C1 segment of cervical spinal cord (tissue), 14 donors: ENCODE data around the gene AGFG2.
A peak's percentile ranks its signal among the peaks of the same experiment; 100 is the strongest.
"Not testable (repeated sequence)": the region's sequence is repeated elsewhere in the genome, so short reads cannot be mapped to it uniquely, and the experiment has no call there.

Experiments
- DNase-seq, 14 donors: peaks; one replicate each; lab custom pipeline; 2025; lab: John Stamatoyannopoulos, UW

AGFG2 gene

DNA sequence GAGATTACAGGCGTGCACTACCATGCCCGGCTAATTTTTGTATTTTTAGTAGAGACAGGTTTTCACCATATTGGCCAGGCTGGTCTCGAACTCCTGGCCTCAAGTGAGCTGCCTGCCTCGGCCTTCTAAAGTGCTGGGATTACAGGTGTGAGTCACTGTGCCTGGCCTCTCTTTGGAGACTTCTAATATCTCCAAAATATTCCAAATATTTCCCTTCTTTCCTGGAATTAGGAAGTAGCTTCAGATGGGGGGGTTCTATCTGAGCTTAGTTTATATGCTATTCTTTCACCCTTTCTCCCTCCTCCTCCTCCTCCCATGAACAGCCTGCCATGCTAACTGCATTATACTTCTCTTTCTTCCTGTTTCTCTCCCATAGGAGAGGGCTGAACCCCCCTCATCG, 9.4 kb downstream of the AGFG2 start:
- not testable (repeated sequence) for DNase-seq

DNA sequence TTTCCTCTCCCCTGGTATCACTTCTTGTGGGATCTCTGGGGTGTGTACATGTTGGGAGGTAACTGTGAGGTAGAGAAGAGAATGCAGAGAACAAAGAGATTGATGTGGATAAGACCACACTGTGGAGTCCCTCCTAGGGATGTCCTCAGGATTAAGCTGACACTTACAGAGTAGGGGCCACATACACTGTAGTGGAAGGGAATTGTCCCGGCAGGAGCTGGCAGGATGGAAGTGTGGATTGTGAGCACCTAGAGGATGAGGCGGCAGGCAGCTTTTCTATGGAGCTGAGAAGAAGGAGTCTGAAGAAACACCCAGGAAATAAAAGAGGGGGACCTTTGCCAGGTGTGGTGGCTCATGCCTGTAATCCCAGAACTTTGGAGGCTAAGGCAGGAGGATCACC, 13.5 kb downstream of the AGFG2 start:
- DNase-seq, result no peak

DNA sequence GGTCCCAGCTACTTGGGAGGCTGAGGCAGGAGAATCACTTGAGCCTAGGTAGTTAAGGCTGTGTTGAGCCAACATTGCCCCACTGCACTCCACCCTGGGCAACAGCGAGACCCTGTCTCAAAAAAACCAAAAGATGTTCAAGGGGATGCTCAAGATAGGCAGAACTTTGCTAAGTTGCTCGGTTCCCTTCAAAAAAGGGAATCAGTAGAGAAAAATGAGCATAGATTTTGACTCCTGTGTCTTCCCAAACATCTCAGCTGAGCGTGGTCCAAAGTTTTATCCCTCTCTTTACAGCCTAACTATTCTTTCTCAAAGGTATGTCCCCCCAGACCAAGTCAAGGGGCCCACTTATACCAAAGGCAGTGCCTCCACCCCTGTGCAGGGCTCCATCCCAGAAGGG, 14.0 kb downstream of the AGFG2 start:
- DNase-seq, result no peak

DNA sequence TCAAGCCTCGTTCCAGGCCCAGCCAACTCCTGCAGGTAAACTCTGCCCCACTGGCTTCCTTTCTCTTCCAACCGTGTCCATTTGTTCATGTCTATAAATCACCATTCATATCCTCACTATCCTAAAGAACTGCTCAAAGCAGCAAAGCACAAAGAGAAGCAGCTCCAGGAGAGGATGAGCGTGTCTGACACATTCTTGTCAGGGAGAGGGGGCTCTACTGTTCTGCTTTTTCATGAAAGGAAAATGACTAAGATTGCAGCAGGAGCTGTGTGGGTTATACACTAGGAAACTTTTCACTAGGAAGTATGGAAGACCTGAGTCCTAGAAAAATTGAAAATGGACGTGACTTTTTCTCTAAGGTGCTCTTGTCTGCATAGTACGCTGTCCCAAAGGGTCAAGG, 16.7 kb downstream of the AGFG2 start:
- no peak for DNase-seq

DNA sequence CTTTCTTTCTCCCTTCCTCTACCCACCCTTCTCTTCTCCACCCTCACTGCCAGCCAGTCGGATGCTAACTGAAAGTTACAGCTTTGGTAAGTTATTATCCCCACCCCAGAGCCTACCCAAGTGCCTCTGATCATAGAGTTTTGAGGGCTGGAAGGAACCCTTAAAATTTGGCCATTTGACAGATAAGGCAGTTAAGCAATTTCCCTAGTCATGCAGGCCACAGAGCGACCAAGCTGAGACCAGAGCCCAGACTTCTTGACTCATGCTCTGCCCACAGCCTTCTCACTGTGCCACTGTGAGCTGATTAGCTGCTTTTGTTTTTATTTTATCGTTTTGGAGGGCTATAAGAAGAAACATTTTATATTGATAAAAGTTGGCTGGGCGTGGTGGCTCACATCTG, 17.5 kb downstream of the AGFG2 start:
- no peak for DNase-seq

DNA sequence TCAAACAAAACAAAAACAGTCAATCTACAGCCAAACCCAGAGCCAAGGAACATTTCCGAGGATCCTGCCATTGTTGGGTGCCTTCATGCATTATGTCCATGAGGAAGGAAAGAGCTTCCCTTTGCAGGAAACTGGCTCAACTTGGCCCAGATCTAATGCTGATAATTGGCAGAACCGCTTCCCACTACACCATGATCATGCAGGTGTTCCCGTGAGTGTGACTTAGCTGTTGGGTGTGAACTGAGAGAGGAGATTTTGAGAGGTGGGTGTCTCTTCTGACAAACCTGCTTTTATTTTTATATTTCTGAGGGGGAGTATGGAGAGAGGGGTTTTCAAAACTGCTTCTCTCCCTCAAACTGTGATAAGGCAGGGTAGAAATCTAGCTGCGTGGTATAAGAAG, 20.1 kb downstream of the AGFG2 start:
- no peak for DNase-seq

DNA sequence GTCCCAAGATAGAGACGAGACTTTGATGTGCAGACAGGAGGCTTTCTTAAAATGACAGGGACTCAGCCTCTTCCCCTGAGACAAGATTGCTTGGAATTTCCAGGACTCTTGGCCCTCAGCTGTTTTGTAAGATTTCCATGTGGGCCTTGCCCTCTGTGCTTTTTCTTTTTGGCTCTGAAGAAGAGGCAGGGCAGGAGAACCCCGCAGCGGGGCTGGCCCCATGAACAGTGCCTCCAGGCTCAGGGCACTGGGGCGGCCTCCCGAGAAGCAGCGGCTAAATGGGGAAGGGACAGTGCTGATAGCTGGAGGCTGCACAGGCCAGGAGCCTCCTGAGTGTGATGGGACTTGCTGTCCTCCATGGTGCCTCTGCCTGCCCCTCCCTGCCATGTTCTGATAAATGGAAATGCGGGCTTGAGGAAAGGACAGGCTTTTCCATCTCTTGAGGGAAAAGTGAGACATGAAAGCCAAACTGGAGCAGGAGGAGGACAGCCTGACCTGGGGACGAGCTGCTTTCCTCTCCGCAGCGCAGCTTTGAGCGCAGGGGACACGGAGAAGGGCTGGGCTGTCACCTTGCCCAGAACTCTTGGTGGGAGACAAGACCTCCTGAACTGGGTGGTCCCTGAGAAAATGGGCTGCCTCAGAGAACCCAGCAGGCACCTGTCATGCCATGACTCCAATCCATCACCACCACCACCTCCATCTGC, 22.6 kb downstream of the AGFG2 start:
- DNase-seq, result no peak

DNA sequence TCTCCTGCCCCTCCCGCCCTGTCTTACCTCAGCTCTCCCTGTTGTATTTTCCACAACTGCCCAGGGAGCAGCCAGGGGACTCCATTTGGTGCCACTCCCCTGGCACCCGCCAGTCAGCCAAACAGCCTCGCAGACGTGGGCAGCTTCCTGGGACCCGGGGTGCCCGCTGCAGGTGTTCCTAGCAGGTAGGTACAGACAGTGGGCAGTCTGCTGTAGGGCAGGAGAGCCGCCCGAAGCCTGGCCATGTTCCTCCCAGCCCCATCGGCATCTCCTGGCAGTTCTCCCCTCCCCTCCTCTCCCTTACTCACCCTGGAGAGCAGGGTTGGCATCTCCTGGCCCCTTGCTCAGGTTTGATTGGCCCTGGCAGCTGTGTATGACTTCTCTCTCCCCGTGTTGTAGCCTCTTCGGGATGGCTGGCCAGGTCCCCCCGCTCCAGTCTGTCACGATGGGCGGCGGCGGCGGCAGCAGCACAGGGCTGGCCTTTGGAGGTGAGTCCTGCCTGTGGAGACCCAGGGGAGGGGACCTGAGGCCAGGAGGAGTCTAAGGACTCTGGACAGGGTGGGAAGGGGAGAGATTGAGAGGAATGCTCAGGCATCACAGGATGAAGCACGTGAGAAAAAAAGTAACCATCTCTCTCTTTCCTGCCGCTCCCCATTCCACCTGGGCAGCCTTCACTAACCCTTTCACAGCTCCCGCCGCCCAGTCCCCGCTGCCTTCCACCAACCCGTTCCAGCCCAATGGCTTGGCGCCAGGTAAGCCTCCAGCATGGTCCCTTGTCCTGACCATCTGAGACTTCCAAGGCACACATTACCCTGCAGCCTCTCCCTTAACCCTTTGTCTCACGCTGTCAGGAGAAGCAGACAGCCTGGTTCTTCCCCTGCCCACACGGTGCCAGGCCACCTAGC, 23.4 kb downstream of the AGFG2 start:
- DNase-seq, result peak in 1 of 14 donors; percentile 21

DNA sequence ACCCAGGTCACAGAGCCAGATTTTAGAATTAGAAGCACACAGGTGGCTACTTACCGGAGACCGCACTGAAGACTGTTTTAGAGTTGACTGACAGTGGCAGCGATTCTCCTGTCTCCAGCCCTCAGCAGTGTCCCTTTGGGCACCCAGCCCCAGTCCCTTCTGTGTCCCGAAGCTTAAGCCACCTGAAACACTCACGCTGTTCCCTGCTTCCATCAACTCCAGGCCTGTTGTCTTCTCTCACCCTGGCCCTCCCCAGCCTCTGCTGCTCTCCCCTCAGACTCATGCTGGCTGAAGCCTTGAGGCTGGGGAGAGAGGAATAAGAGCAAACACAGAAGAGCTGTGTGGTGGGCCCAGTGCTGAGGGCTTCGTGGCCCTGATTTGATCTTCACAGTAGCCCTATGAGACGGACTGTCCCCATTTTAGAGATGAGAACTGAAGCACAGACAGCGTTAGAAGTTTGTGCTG, 24.1 kb downstream of the AGFG2 start:
- no peak for DNase-seq

DNA sequence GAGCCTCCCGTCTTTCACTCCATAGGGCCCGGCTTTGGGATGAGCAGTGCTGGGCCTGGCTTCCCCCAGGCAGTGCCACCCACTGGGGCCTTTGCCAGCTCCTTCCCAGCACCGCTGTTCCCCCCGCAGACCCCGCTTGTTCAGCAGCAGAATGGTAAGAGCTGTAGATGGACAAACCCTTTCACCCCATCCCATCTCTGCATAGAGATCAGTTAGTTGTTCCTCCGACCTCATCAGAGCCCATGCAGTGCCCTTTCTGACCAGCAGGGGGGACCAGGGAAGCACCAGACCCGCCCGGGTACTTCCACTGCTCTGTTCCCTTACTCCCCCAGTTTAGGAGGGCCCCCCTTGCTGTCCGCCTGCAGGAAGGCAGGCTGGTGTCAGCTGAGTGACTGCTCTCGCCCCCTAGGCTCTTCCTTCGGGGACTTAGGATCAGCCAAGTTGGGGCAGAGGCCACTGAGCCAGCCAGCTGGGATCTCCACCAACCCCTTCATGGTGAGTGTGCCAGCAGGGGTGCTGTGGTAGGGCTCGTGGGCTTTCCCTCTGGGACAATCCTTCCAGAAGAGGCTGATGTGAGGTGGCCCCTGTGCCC, 24.9 kb downstream of the AGFG2 start:
- DNase-seq, result peak in 11 of 14 donors; percentile 20 to 74 (median 40)

DNA sequence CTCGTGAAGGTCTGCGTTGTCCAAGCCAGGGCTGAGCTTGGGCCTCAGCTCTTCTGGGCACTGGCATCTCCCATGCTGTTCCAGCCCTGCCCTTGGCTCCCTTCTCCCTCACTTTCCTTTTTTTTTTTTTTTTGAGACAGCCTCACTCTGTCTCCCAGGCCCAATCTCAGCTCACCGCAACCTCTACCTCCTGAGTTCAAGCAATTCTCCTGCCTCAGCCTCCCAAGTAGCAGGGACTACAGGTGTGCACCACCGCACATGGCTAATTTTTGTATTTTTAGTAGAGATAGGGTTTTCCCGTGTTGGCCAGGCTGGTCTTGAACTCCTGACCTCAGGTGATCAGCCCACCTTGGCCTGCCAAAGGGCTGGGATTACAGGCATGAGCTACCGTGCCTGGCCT, 25.4 kb downstream of the AGFG2 start:
- not testable (repeated sequence) for DNase-seq

DNA sequence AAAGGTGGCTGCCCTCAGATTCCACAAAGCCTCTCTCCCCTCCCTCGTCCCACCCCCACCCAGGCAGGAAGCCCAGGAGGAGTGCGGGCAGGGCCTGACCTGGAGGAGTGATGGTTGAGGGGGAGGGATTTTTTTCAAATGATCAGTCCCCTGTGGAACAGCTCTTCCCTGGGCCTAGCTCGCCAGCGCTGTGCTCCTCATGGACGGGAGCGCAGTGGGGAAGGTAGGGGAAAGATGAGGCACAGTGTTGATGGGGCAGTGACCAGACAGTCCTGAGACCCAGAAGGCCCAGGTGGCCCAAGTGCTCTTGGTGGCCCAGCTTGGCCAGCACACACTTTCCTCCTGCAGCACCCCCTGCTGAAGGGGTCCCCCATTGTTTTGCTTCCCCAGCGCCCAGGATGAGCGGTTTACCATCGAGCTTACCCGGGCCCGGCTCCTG, 26.1 kb downstream of the AGFG2 start:
- no peak for DNase-seq

DNA sequence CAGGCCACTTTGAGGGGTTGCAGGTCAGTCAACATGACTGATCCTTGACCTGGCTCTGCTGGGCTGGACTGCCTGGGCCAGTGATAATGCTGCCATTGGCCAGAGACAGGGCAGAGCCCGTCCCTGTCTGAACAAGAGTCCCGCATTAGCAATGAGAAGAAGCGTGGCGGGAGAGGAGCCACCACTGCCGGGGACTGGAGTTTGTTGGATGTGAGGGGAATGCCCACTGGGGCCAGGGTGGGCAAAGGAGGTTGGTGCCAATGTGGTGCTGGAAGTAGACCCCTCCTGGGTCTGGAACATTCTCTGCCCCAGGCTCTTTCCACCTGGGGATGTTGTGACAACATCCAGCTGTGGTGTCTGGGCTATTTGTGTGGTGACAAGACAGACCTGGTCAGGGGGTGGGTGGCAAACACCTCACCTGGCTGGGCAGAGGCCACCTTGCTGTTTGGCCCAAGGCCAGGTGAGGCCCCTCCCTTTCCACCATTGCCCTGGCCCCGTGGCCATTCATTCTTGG, 27.1 kb downstream of the AGFG2 start:
- no peak for DNase-seq

DNA sequence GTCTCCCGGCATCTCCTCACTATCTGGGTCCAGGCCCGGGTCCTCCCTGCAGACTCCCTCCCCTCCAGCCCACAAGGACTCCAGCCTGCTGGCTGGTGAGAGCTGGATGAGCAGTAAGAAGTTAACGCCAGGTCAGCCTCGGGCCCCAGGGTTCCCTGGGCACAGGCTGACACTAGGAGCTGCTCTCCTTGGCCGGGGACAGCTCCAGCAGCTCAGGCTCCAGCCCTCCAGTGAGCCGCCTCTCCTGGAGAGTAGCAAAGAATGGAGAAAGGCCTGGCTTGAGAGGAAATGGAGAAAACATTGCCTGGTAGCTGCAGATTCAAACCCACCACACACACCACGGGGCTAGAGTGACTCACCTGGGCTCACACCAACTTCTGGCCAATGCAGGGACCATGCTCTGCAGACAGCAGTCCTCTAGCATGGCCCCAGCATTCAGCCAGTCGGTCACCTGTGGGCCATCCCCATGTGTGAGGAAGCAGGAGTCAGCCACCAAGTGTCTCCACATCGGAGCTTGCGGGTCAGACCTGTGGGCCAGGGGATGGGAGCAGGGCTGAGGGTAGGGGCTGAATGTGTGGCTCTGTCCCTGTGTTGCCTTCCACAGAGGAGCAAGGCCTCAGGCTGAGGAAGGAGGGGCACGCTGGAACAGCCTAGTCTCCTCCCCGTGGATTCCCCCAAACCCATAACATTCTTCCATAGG, 28.2 kb downstream of the AGFG2 start:
- peak in 2 of 14 donors; percentile 16 to 49 for DNase-seq

DNA sequence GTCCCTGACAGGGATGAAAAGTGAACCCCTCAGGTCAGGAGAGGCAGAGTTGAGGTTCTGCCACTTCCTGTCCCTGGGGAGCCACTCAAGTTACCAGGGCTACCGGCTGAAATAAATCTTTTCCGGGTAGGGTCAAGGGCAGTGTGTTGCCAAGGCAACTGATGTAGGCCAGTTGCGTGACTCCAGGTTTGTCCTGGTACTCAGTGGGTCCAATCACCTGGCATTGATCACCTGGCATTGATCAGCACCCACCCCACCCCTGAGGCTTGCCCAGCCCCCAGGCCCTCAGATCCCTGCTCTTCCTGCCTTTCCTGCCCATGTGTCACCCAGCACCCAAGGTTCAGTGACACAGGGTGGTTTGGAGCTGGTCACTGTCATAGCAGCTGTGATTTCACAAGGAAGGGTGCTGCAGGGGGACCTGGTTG, 28.8 kb downstream of the AGFG2 start:
- no peak for DNase-seq

DNA sequence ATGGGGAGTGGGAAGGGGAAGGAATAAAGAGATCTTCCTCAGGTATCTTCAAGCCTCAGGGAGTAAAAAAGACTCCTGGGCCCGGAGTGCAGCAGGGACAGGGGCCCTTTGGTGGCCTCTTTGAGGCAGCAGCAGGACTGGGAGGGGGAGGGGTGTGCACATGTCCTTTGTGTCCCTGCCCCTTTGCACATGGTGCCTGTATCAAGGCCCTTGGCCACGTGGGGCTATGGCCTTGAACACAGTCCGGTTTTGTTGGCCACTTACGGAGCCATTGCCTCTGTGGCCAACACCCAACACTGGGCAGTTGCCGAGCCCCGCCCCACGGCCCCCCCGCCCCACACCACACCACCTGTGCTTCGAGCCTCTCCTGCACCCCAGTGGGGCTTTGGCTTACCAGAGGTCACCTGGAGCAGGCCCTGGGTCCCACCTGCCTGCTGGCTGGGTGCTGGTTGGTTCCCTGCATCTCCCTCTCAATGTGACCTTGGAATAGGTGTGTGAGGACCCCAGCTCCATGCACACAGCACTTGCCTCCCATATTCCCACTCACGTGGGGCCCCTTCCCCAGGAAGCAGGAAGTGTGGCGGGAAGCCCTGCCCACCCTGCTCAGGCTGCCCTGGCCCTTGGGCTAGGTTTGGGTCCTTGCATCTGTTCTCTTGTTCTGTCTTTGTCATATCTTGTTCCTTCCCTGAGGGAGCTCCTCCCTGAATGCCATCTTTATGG, 29.3 kb downstream of the AGFG2 start:
- DNase-seq, result peak in 1 of 14 donors; percentile 26

DNA sequence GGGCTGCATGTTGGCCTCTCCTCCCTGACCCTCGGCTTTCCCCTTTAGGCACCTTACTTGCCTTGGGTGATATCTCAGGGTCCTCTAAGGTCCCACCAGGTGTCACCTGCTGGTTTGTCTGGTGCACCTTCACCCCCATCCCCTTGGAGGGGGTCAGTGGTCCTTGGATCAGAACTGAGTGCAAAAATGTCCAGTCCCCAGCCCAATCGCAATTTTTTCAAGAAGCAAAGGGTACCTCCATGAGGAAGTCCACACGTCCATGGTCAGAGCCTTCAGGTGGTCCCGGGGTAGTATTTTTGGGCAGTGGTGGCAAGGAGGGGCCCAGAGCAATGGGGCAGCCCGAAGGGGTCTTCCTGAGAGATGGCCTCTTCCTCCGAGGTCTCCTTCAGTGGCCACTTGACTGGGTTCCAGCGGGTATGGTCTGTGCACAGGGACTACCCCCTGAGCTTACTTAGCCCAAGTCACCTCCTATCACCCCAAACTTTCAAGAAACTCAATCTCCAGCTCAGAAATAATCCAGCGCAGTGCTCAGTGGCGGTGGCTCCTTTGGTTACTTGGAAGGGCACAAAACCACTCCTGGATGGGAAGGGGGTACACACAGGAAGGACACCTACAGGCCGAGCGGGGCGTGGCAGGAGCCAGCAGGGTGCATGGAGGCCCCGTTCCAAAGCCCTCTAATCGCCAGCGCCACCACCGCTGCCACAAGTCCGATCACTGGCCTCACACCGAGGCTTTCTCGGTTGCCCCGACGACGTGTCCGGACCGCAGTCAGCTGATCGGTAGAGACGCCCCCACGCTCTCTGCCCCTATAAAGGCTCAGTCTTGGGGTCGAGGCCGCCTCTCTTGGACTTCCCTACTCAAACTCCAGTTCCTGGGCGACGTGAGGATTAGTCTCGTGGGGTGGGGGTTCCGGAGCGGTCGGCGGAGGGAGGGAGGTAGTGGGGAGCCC, 30.2 kb downstream of the AGFG2 start:
- peak in 9 of 14 donors; percentile 19 to 83 (median 75) for DNase-seq

DNA sequence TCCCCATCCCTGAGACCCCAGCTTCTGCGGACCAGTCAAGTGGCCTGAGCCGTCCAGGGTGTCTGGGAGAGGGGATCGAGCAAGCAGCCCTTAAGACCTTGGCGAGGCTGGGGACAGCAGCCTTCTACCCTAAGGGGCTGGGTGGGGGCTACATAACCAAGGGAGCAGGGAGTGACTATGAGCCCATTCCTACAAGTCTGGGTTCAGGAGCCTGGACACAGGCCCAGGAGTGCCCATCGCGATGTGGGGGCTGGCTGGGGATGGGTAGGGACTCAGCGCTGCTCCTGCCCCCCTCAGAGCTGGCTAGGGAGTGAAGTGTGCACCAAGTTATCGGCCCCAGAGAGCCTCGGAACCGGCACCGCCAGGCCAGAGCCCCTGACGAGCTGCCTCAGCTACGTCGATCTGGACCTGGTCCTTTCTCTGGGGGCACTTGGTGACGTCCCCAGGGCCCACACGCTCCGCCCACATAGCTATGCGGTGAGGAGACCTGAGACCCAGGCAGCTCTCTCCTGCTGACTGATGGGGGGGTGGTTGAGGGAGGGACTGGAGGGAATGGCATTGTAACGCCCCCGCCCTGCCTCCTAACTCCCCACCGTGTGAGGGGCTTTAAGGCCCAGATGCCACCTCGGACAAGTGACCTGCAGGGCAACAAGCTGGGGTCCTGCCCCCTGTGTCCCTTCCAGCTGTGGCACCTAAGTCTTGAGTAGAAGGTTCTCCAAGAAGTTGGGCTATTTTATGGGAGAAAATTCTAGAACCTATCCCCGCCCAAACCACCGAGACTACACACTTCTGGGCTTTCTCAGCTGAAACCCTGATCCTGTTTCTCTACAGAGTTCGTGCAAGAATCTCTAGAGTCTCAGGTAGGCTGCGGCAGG, 32.2 kb downstream of the AGFG2 start:
- no peak for DNase-seq

DNA sequence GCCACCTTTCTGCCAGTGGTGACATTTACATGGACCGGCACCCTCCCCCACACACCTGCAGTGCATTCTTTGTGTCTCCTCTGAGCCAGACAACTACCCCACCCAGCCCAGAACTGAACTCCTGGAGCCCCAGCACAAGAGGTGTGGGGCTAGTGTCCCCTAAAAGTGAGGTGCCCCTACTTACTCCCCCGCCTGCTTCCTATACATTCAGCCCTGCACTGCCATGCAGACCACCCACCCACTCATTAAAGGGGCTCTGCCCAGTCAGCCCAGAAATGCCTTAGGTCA, 32.8 kb downstream of the AGFG2 start:
- no peak for DNase-seq
